ENCODE measurements around the gene DSCAML1. TPM values are rescaled to one million over a fixed set of nuclear protein-coding genes. Genes with fewer than 3 reads are reported as not detected.

DSCAML1 gene
- total RNA-seq, 1 donor from 2014 or later, result 4.0 TPM

- H3K4me3 ChIP-seq (ENCODE audit: low read depth, low read length), result no peak overlapping the region
- no peak for TF ChIP-seq CTCF (conservative IDR thresholded peaks at IDR 0.05; ENCODE audit: low read depth, low read length)
- no peak for DNase-seq (ENCODE audit: low read depth)
Observed at GRCh38 chr11:117435326-117435725, 361.7 kb downstream of the DSCAML1 start.

GRCh38 chr11:117434481-117434880 is 362.5 kb downstream of the DSCAML1 start:
- no peak for TF ChIP-seq CTCF (conservative IDR thresholded peaks at IDR 0.05; ENCODE audit: low read depth, low read length)
- H3K4me3 ChIP-seq (ENCODE audit: low read depth, low read length), result no peak overlapping the region
- no peak for DNase-seq (ENCODE audit: low read depth)

- no peak for DNase-seq (ENCODE audit: low read depth)
- TF ChIP-seq CTCF (conservative IDR thresholded peaks at IDR 0.05; ENCODE audit: low read depth, low read length), result no peak
Observed at GRCh38 chr11:117433717-117434116, 363.3 kb downstream of the DSCAML1 start.

GRCh38 chr11:117431436-117431835 is 365.6 kb downstream of the DSCAML1 start:
- no peak for TF ChIP-seq CTCF (conservative IDR thresholded peaks at IDR 0.05; ENCODE audit: low read depth, low read length)
- no peak overlapping the region for H3K4me3 ChIP-seq (ENCODE audit: low read depth, low read length)
- DNase-seq (ENCODE audit: low read depth), result no peak

More at GRCh38 chr11:117433717-117434116, 363.3 kb downstream of the DSCAML1 start:
- no peak overlapping the region for H3K4me3 ChIP-seq (ENCODE audit: low read depth, low read length)

GRCh38 chr11:117430293-117430955 is 366.6 kb downstream of the DSCAML1 start:
- DNase-seq (ENCODE audit: low read depth), result no peak
- no peak overlapping the region for H3K4me3 ChIP-seq (ENCODE audit: low read depth, low read length)
- no peak for TF ChIP-seq CTCF (conservative IDR thresholded peaks at IDR 0.05; ENCODE audit: low read depth, low read length)

GRCh38 chr11:117428856-117429229 is 368.2 kb downstream of the DSCAML1 start:
- H3K4me3 ChIP-seq (ENCODE audit: low read depth, low read length), result no peak overlapping the region
- DNase-seq (ENCODE audit: low read depth), result no peak
- TF ChIP-seq CTCF (conservative IDR thresholded peaks at IDR 0.05; ENCODE audit: low read depth, low read length), result no peak

GRCh38 chr11:117428186-117428855 is 368.7 kb downstream of the DSCAML1 start:
- H3K4me3 ChIP-seq (ENCODE audit: low read depth, low read length), result no peak overlapping the region
- TF ChIP-seq CTCF (conservative IDR thresholded peaks at IDR 0.05; ENCODE audit: low read depth, low read length), result no peak
- DNase-seq (ENCODE audit: low read depth), result no peak
